Tibial nerve (tissue), 4 donors: ENCODE measurements around the gene INSYN2B. TPM values are rescaled to one million over a fixed set of nuclear protein-coding genes. Genes with fewer than 3 reads are reported as not detected.

Experiments used
- DNase-seq, 2 donors: peaks; one replicate each; pipeline ENCODE4 v3.0.0-alpha.2; 2019; ENCODE audit warnings: low spot score in 2 of 2
- H3K27ac ChIP-seq, 4 donors: fragments of 200-600 bp; sonication (generic) in 3 of 4; one replicate each; pipeline ENCODE4 v1.5.1; 2017 to 2019; ENCODE audit warnings: mild to moderate bottlenecking in 1 of 4
- H3K27me3 ChIP-seq, 2 donors: fragments of 200-600 bp; sonication (generic) in 1 of 2; one replicate each; pipeline versions ENCODE4 v1.5.1 to v1.6.0; 2017 to 2019
- H3K36me3 ChIP-seq, 3 donors: fragments of 200-600 bp; sonication (generic); one replicate each; pipeline ENCODE4 v1.5.1; 2018 to 2019
- H3K4me1 ChIP-seq, 4 donors: fragments of 200-600 bp; sonication (generic) in 3 of 4; one replicate each; pipeline ENCODE4 v1.5.1; 2017 to 2019
- H3K4me3 ChIP-seq, 4 donors: fragments of 200-600 bp; sonication (generic) in 3 of 4; one replicate each; pipeline ENCODE4 v1.5.1; 2017 to 2019; ENCODE audit warnings: mild to moderate bottlenecking in 1 of 4, moderate library complexity in 1 of 4
- H3K9me3 ChIP-seq, 4 donors: fragments of 200-600 bp; sonication (generic) in 3 of 4; one replicate each; pipeline ENCODE4 v1.5.1; 2017 to 2019
- EP300 ChIP-seq, 2 donors: sonication (generic); formaldehyde crosslinking; IDR thresholded peaks; one replicate each; pipeline ENCODE4 v1.6.1; 2017; ENCODE audit warnings: antibody characterized with exemption in 2 of 2, mild to moderate bottlenecking in 1 of 2
- POLR2A ChIP-seq, 2 donors: fragments of 450-650 bp; IDR thresholded peaks; one replicate each; pipeline ENCODE4 v1.6.1; 2017; ENCODE audit warnings: antibody characterized with exemption in 2 of 2, mild to moderate bottlenecking in 2 of 2, moderate library complexity in 2 of 2
- whole genome bisulfite sequencing, 2 donors: methylation state at CpG; one replicate each; pipeline ENCODE4 v1.1.5; 2018; 5-methylcytosine and 5-hydroxymethylcytosine counted together
- total RNA-seq, 4 donors: library from RNA; depleted of rRNA; stranded (reverse); fragments of >200 nt; gene quantifications; one replicate each; pipeline ENCODE4 v1.1.0, GENCODE V29; 2016
- TF ChIP-seq, protein P1 (sequence below), 5 experiments: fragments of 200-600 bp in 3 of 5; fragments of 450-650 bp in 2 of 5; sonication (generic) in 3 of 5; IDR thresholded peaks; one replicate each; pipeline ENCODE4 v1.5.1; 2016 to 2019; ENCODE audit warnings: antibody characterized with exemption in 5 of 5, mild to moderate bottlenecking in 3 of 5, moderate library complexity in 2 of 5

The INSYN2B gene
- total RNA-seq, 4 donors from 2014 or later: 0.60 to 4.2 TPM; not detected in 2

DNA sequence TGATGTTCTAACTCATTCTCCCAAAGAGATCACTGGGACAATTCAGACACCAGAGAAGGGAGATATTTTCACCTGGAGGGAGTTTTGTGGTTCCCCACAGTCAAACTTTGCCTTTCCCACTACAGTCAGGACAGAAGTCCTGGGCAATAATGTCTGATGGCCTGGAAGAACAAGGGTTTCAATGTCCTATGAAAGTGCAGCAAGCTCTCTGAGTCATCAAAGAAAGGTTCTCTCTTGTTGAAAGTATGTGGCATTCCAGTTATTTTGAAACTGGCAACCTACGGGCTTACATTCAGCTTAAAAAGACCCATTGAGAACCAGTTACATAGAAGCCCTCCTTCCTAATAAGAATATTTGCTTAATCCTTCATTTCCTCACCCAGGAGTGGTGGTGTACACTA lies 103.9 kb downstream of the INSYN2B start:
- WGBS, 2 donors: 26 to 47% methylated on average over 1 of the region's 1 CpG
- DNase-seq: no peak
- H3K27ac ChIP-seq: peak overlapping the region in 1 of 4 donors; percentile 0
- no peak for TF ChIP-seq POLR2A (IDR thresholded peaks at IDR 0.05)
- TF ChIP-seq, protein P1, sequence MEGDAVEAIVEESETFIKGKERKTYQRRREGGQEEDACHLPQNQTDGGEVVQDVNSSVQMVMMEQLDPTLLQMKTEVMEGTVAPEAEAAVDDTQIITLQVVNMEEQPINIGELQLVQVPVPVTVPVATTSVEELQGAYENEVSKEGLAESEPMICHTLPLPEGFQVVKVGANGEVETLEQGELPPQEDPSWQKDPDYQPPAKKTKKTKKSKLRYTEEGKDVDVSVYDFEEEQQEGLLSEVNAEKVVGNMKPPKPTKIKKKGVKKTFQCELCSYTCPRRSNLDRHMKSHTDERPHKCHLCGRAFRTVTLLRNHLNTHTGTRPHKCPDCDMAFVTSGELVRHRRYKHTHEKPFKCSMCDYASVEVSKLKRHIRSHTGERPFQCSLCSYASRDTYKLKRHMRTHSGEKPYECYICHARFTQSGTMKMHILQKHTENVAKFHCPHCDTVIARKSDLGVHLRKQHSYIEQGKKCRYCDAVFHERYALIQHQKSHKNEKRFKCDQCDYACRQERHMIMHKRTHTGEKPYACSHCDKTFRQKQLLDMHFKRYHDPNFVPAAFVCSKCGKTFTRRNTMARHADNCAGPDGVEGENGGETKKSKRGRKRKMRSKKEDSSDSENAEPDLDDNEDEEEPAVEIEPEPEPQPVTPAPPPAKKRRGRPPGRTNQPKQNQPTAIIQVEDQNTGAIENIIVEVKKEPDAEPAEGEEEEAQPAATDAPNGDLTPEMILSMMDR (IDR thresholded peaks at IDR 0.05): no peak
- TF ChIP-seq EP300 (IDR thresholded peaks at IDR 0.05): no peak
- no peaks in the 10 kb centered on the region for H3K9me3 ChIP-seq
- no peaks in the 10 kb centered on the region for H3K27me3 ChIP-seq
- H3K36me3 ChIP-seq: no peaks in the 10 kb centered on the region
- H3K4me3 ChIP-seq: no peak overlapping the region
- H3K4me1 ChIP-seq: peaks cover 0 to 4% (median 2%) of the 10 kb centered on the region in 4 donors

DNA sequence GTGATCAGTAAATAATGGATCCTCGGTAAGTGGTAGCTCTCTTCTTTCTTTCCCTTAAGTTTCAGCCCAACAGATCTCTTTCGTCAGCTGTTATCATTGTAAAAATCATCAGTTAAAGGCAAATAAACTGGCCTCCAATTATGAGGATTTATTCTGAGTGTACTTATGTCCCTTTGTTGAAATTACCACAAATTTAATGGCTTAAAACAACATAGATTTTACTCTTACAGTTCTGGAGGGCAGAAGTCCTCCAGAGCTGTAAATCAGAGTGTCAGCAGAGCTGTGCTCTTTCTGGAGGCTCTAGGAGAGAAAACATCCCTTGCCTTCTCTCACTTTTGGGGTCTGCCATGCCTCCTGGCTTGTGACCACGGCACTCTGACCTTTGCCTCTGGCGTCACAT lies 104.6 kb downstream of the INSYN2B start:
- H3K27ac ChIP-seq: peak overlapping the region in 2 of 4 donors; percentile 0 to 55
- peaks cover 0 to 4% (median 2%) of the 10 kb centered on the region in 4 donors for H3K4me1 ChIP-seq
- H3K4me3 ChIP-seq: no peak overlapping the region
- DNase-seq: no peak
- 69 to 73% methylated on average over 4 of the region's 4 CpGs for WGBS, 2 donors
- no peak for TF ChIP-seq POLR2A (IDR thresholded peaks at IDR 0.05)
- TF ChIP-seq EP300 (IDR thresholded peaks at IDR 0.05): no peak
- TF ChIP-seq, protein P1 (IDR thresholded peaks at IDR 0.05): no peak
- no peaks in the 10 kb centered on the region for H3K9me3 ChIP-seq
- H3K36me3 ChIP-seq: no peaks in the 10 kb centered on the region
- no peaks in the 10 kb centered on the region for H3K27me3 ChIP-seq

DNA sequence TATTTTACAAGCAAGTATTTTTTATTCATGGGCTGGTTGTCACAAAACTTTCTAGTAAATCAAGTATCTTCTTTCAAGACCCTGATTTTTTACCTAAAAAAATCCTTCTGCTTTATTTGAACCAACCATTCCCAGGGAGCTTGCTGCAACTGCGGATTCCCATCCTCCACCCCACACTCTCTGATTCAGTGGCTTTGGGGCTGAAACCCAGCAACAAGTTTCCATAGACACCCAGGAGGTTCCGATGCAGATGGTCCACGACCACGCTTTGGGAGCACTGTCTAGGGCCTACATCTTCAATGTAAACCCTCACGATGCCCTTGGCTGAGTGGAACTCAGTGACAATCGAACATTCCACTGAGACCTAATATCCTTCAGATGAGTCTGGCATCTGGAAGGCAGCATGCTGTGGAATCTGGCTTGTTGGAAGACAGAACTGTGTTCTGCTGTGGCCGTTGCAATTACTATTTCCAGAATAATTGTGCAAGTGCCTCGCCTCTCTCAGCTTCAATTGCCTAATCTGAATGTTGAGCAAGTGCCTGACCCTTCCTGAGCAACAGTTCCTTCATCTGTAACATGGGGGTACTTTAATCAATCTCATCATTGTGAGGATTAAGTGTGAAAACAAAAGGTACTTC lies 105.1 kb downstream of the INSYN2B start:
- TF ChIP-seq, protein P1 (IDR thresholded peaks at IDR 0.05): no peak
- peak in 1 of 2 donors; percentile 79 for TF ChIP-seq EP300 (IDR thresholded peaks at IDR 0.05)
- no peak for TF ChIP-seq POLR2A (IDR thresholded peaks at IDR 0.05)
- WGBS, 2 donors: 81 to 87% methylated on average over 8 of the region's 8 CpGs
- peak in 1 of 2 donors; percentile 56 for DNase-seq
- no peaks in the 10 kb centered on the region for H3K27me3 ChIP-seq
- no peak overlapping the region for H3K4me3 ChIP-seq
- peaks cover 0 to 4% (median 2%) of the 10 kb centered on the region in 4 donors for H3K4me1 ChIP-seq
- H3K36me3 ChIP-seq: no peaks in the 10 kb centered on the region
- no peaks in the 10 kb centered on the region for H3K9me3 ChIP-seq
- peak overlapping the region in 2 of 4 donors; percentile 25 to 55 for H3K27ac ChIP-seq

DNA sequence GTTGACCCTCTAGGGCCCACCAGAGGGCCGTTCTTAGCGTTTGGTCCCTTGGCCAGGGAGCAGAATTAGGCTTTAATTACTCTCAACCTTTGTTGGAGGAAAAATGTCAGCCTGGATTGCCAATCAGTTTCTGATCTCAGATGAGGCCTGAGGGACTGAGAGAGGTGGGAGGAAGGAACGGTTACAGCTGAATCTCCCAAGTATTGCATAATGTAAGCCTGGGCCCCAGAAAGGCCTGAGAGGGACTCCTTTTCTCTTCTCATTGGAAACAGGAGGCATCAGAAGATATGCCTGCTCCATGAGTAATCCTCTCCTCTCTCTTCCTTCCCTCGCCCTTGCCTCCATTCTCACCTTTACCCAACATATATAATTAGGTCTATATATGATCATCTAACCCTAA lies 105.7 kb downstream of the INSYN2B start:
- WGBS, 2 donors: 61 to 64% methylated on average over 4 of the region's 4 CpGs
- DNase-seq: no peak
- Histone ChIP-seq H3K4me3 (no peak overlapping the region), H3K36me3 (no peaks in the 10 kb centered on the region), H3K4me1 (peaks cover 0 to 4% (median 2%) of the 10 kb centered on the region in 4 donors), H3K9me3 (no peaks in the 10 kb centered on the region), H3K27me3 (no peaks in the 10 kb centered on the region), H3K27ac (peak overlapping the region in 2 of 4 donors; percentile 36 to 55)
- TF ChIP-seq POLR2A (IDR thresholded peaks at IDR 0.05): no peak
- no peak for TF ChIP-seq EP300 (IDR thresholded peaks at IDR 0.05)
- TF ChIP-seq, protein P1 (IDR thresholded peaks at IDR 0.05): no peak

DNA sequence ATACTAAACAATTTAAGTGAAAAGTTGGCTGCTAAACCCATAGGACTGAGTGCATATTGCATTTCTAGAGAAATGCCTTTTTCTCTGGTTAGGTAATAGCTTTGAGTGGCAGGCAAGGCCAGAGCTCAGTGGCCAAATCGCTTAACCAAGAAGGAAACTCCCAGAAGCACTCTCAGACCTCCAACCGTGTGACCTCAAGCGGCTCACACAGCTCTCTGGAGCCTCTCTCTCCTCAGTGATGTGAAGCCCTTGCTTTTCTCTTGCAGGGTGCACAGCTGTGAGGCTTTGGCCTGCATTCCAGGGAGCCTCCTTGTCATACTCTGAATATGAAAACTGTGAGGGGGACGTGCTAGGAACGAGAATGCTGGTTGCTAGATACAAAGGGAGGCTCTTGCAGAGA lies 106.7 kb downstream of the INSYN2B start:
- no peak overlapping the region for H3K27ac ChIP-seq
- DNase-seq: no peak
- 48 to 61% methylated on average over 5 of the region's 5 CpGs for WGBS, 2 donors
- TF ChIP-seq, protein P1 (IDR thresholded peaks at IDR 0.05): no peak
- TF ChIP-seq POLR2A (IDR thresholded peaks at IDR 0.05) (no peak), EP300 (IDR thresholded peaks at IDR 0.05) (no peak)
- H3K4me3 ChIP-seq: no peak overlapping the region
- H3K36me3 ChIP-seq: no peaks in the 10 kb centered on the region
- no peaks in the 10 kb centered on the region for H3K27me3 ChIP-seq
- H3K4me1 ChIP-seq: peaks cover 0 to 4% (median 2%) of the 10 kb centered on the region in 4 donors
- no peaks in the 10 kb centered on the region for H3K9me3 ChIP-seq
